ENCODE measurements around the gene C20orf141. TPM values are rescaled to one million over a fixed set of nuclear protein-coding genes. Genes with fewer than 3 reads are reported as not detected.

C20orf141 gene
- total RNA-seq, 1 experiment from 2014 or later, result not detected

- Histone ChIP-seq H3K4me2 (ENCODE audit: low read depth, low read length, poor library complexity, severe bottlenecking) (no peak overlapping the region), H3K4me1 (ENCODE audit: low read length) (no peaks in the 10 kb centered on the region), H3K79me2 (ENCODE audit: low read length) (no peaks in the 10 kb centered on the region), H3K27ac (ENCODE audit: low read length) (no peak overlapping the region), H3K36me3 (ENCODE audit: insufficient read depth, low read length) (no peaks in the 10 kb centered on the region), H3K9me2 (replicated peaks; ENCODE audit: insufficient read depth, low read length) (no peaks in the 10 kb centered on the region), H4K20me1 (ENCODE audit: insufficient read depth, low read depth, low read length) (no peaks in the 10 kb centered on the region), H2AFZ (ENCODE audit: low read length) (peak overlapping the region; percentile 63; the same call in 1 of the 2 replicates), H3K9me3 (ENCODE audit: low read length) (no peaks in the 10 kb centered on the region), H3K4me3 (ENCODE audit: low read length) (no peak overlapping the region), H3K9ac (ENCODE audit: low read length) (no peak overlapping the region), H3K27me3 (ENCODE audit: low read length) (no peaks in the 10 kb centered on the region)
- DNase-seq, result peak; percentile 53
Observed at GRCh38 chr20:2797136-2797983, 17.4 kb upstream of the C20orf141 start.

DNA sequence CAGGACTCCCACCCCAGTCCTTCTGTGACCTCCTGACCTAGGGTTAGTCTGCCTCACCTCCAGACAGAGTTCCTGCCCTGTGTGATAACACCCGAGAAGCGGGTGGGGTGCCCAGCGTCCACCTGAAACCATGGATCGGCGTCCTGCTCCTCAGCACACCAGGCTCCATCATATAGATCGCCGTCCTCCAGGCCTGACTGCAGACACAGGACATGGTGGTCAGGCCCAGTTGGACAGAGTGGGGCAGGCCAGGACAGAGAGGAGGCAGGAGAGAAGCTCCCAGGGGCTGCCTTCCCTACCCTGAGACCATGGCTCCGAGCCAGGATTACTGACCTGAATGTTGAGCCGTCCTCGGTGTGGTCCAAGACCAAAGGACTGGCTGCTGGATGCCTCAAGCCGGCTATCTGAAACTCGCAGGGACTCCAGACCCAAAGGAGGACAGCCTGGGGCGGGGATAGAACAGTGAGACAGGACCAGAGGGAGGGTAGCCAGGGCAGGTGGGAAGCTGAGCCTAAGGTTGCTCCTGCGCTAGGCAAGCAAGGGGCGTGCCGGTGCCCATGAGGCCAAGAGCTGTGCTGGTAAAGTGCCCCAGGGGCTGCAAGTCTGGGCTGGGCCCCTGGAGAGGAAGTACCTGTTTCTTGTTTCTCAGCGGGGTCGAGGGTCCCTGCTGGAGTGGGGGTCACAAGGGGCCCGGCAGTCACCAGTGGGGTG lies 16.5 kb upstream of the C20orf141 start:
- Histone ChIP-seq H2AFZ (ENCODE audit: low read length) (no peak overlapping the region), H3K36me3 (ENCODE audit: insufficient read depth, low read length) (no peaks in the 10 kb centered on the region), H4K20me1 (ENCODE audit: insufficient read depth, low read depth, low read length) (no peaks in the 10 kb centered on the region), H3K4me1 (ENCODE audit: low read length) (no peaks in the 10 kb centered on the region), H3K9me2 (replicated peaks; ENCODE audit: insufficient read depth, low read length) (no peaks in the 10 kb centered on the region), H3K27me3 (ENCODE audit: low read length) (no peaks in the 10 kb centered on the region), H3K9me3 (ENCODE audit: low read length) (no peaks in the 10 kb centered on the region), H3K4me2 (ENCODE audit: low read depth, low read length, poor library complexity, severe bottlenecking) (no peak overlapping the region), H3K4me3 (ENCODE audit: low read length) (no peak overlapping the region), H3K9ac (ENCODE audit: low read length) (no peak overlapping the region), H3K79me2 (ENCODE audit: low read length) (no peaks in the 10 kb centered on the region), H3K27ac (ENCODE audit: low read length) (no peak overlapping the region)
- no peak for DNase-seq

GRCh38 chr20:2798814-2799213 lies 16.0 kb upstream of the C20orf141 start:
- Histone ChIP-seq H3K4me2 (ENCODE audit: low read depth, low read length, poor library complexity, severe bottlenecking) (no peak overlapping the region), H3K36me3 (ENCODE audit: insufficient read depth, low read length) (no peaks in the 10 kb centered on the region), H3K4me1 (ENCODE audit: low read length) (no peaks in the 10 kb centered on the region), H3K27me3 (ENCODE audit: low read length) (no peaks in the 10 kb centered on the region), H3K79me2 (ENCODE audit: low read length) (no peaks in the 10 kb centered on the region), H2AFZ (ENCODE audit: low read length) (no peak overlapping the region; the same call in 1 of the 2 replicates), H3K9me3 (ENCODE audit: low read length) (no peaks in the 10 kb centered on the region), H3K4me3 (ENCODE audit: low read length) (no peak overlapping the region), H4K20me1 (ENCODE audit: insufficient read depth, low read depth, low read length) (no peaks in the 10 kb centered on the region), H3K9me2 (replicated peaks; ENCODE audit: insufficient read depth, low read length) (no peaks in the 10 kb centered on the region), H3K27ac (ENCODE audit: low read length) (no peak overlapping the region), H3K9ac (ENCODE audit: low read length) (no peak overlapping the region)
- DNase-seq, result no peak

DNA sequence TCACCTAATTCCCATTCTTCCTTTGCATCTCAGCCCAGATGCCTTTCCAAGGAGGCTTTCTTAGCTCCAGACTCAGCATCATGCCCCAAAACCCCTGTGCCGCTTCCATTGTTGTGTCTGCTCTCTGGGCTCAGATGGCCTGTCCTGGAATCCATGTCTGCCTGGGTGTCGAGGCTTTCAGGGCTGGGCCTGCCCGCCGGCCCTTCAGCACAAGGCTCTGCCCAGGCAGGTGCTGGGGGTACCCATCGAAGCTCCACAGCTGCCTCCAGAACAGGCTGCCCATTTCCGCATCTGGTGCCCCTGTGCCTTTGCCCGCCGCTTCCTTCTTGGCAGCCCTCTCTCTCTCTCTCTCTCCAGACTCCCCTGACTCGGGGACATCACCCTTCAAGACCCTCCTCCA lies 15.5 kb upstream of the C20orf141 start:
- no peaks in the 10 kb centered on the region for H3K9me3 ChIP-seq (ENCODE audit: low read length)
- H3K79me2 ChIP-seq (ENCODE audit: low read length), result no peaks in the 10 kb centered on the region
- H2AFZ ChIP-seq (ENCODE audit: low read length), result no peak overlapping the region; the same call in 1 of the 2 replicates
- no peak overlapping the region for H3K9ac ChIP-seq (ENCODE audit: low read length)
- H4K20me1 ChIP-seq (ENCODE audit: insufficient read depth, low read depth, low read length), result no peaks in the 10 kb centered on the region
- H3K4me3 ChIP-seq (ENCODE audit: low read length), result no peak overlapping the region
- H3K4me1 ChIP-seq (ENCODE audit: low read length), result no peaks in the 10 kb centered on the region
- no peak overlapping the region for H3K27ac ChIP-seq (ENCODE audit: low read length)
- no peak for DNase-seq
- no peak overlapping the region for H3K4me2 ChIP-seq (ENCODE audit: low read depth, low read length, poor library complexity, severe bottlenecking)
- H3K27me3 ChIP-seq (ENCODE audit: low read length), result no peaks in the 10 kb centered on the region
- H3K9me2 ChIP-seq (replicated peaks; ENCODE audit: insufficient read depth, low read length), result no peaks in the 10 kb centered on the region
- no peaks in the 10 kb centered on the region for H3K36me3 ChIP-seq (ENCODE audit: insufficient read depth, low read length)

- Histone ChIP-seq H3K79me2 (ENCODE audit: low read length) (no peaks in the 10 kb centered on the region), H3K9me3 (ENCODE audit: low read length) (no peaks in the 10 kb centered on the region), H3K36me3 (ENCODE audit: insufficient read depth, low read length) (no peaks in the 10 kb centered on the region), H3K9me2 (replicated peaks; ENCODE audit: insufficient read depth, low read length) (no peaks in the 10 kb centered on the region), H3K27ac (ENCODE audit: low read length) (no peak overlapping the region), H3K4me3 (ENCODE audit: low read length) (no peak overlapping the region), H3K4me2 (ENCODE audit: low read depth, low read length, poor library complexity, severe bottlenecking) (no peak overlapping the region), H3K9ac (ENCODE audit: low read length) (no peak overlapping the region), H3K4me1 (ENCODE audit: low read length) (no peaks in the 10 kb centered on the region), H3K27me3 (ENCODE audit: low read length) (no peaks in the 10 kb centered on the region), H4K20me1 (ENCODE audit: insufficient read depth, low read depth, low read length) (no peaks in the 10 kb centered on the region), H2AFZ (ENCODE audit: low read length) (no peak overlapping the region)
- no peak for DNase-seq
Observed at GRCh38 chr20:2799688-2800520, 14.9 kb upstream of the C20orf141 start.

DNA sequence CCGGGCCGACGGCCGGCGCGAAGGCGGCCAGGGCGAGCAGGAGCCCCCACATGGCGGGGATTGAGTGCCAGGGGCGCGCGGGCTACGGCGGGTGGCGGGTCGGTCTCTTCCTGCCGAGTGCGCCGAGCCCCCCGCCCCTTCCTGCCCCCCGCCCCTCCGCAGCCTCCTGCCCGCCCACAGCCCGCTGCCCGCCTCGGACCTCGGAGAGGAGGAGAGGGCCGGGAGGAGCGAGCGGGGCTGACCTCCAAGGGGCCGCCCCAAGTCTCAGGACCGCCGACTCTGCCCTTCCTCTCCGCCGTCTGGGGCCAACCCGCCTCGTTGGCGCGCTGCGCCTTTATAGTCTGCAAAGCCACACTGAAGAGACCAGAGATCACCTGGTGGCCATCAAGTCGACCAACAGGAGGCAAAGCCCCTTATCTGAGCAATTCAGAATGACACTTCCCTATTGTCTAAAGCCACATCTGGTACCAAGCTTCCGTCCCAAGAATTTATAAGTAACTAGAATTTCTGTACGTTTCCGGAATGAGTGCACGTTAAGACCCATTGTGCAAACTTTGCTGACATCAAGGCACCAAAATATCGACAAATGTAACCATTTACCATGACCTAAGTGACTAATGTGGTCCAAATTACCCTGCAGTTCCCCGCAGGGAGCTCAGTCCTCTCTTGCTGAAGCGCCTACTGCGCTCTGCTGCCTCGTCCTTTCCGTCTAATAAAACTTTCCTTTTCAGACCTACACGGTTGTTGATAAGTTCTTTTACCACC lies 14.1 kb upstream of the C20orf141 start, which contains the start of gene CPXM1:
Gene CPXM1, minus strand, starts transcription at position 107 of the 765 bp plus-strand sequence. Its CDS starts 55 bp downstream, at position 52.
- Histone ChIP-seq H3K36me3 (ENCODE audit: insufficient read depth, low read length) (no peaks in the 10 kb centered on the region), H3K4me1 (ENCODE audit: low read length) (no peaks in the 10 kb centered on the region), H3K9me3 (ENCODE audit: low read length) (no peaks in the 10 kb centered on the region), H3K9ac (ENCODE audit: low read length) (no peak within 1 kb of the TSS), H2AFZ (ENCODE audit: low read length) (no peak within 1 kb of the TSS), H4K20me1 (ENCODE audit: insufficient read depth, low read depth, low read length) (no peaks in the 10 kb centered on the region), H3K27ac (ENCODE audit: low read length) (no peak within 1 kb of the TSS), H3K4me3 (ENCODE audit: low read length) (no peak within 1 kb of the TSS), H3K79me2 (ENCODE audit: low read length) (no peaks in the 10 kb centered on the region), H3K9me2 (replicated peaks; ENCODE audit: insufficient read depth, low read length) (no peaks in the 10 kb centered on the region), H3K4me2 (ENCODE audit: low read depth, low read length, poor library complexity, severe bottlenecking) (no peak within 1 kb of the TSS), H3K27me3 (ENCODE audit: low read length) (no peaks in the 10 kb centered on the region)
- DNase-seq, result no peak

DNA sequence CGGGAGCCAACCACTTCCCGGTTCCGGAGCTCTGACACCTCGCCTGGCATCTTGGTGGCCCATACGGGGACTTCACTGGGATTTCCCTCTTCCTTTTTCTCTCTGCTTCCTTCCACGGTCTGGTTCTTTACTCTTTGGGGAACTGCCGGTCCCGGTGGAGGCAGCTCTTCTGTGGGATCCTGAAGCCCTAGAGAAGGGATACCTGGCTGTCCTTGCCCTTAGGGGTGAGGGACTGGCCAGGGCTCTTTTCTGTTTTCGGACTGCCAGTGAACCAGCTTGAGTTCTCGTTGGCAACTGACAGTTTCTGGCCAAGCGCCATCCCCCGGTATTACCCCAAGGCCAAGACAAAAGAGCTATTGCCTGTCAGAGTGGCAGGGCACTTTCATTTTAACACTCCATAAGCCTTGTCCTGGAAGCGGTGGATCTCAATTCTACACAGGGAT lies 13.5 kb upstream of the C20orf141 start:
- no peaks in the 10 kb centered on the region for H3K9me3 ChIP-seq (ENCODE audit: low read length)
- no peak for DNase-seq
- H2AFZ ChIP-seq (ENCODE audit: low read length), result no peak overlapping the region
- no peak overlapping the region for H3K4me2 ChIP-seq (ENCODE audit: low read depth, low read length, poor library complexity, severe bottlenecking)
- no peaks in the 10 kb centered on the region for H3K79me2 ChIP-seq (ENCODE audit: low read length)
- no peak overlapping the region for H3K27ac ChIP-seq (ENCODE audit: low read length)
- no peaks in the 10 kb centered on the region for H4K20me1 ChIP-seq (ENCODE audit: insufficient read depth, low read depth, low read length)
- H3K27me3 ChIP-seq (ENCODE audit: low read length), result no peaks in the 10 kb centered on the region
- H3K36me3 ChIP-seq (ENCODE audit: insufficient read depth, low read length), result no peaks in the 10 kb centered on the region
- no peaks in the 10 kb centered on the region for H3K9me2 ChIP-seq (replicated peaks; ENCODE audit: insufficient read depth, low read length)
- no peak overlapping the region for H3K9ac ChIP-seq (ENCODE audit: low read length)
- no peaks in the 10 kb centered on the region for H3K4me1 ChIP-seq (ENCODE audit: low read length)
- no peak overlapping the region for H3K4me3 ChIP-seq (ENCODE audit: low read length)

Data from Karpas-422 (cell line).